ENCODE data around the gene GPSM3. TPM values are rescaled to one million over a fixed set of nuclear protein-coding genes. Genes with fewer than 3 reads are reported as not detected.

The GPSM3 gene
- total and polyA plus RNA-seq, 2 donors (not counting 3 experiments of a cell fraction or from before 2014, with no cell fraction given) = 19.5 to 21.6 TPM

DNA sequence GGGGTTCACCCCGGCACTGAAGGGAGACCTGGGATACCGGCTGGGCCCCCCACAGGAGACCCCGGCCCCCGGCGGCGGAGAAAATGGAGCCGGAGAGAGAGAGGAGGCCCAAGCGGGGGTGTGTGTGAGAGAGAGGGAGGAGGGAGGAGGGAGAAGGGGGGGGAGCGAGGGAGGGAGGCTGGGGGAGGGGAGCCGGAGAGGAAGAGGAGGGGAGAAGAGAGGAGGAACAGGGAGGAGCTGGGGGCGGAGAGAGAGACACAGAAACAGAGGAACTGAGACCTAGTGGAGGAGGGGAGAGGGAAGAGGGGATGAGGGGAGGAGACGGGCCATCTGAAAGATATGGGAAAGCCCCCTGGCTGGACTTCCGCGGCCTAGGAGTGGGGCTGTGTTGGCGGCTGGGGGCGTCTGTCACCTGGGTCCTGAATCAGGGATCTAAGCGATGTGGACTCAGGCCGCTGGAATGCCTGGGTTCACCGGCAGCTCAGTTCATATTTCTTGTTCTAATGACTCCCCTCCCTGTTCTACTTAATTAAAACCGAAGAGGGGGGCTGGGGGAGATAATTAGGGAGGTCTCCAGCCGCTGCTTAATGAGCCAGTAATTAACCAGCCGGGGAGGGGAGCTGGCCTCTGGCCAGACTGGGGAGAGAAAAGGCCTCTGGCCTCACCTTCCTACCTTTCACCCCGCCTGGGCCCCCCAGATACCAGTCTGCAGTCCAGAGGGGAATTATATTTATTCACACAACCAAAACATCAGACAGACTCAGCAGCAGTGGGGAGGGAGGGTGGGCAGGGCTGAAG is 2.2 kb downstream of the GPSM3 start, which contains the start of gene PBX2:
Gene PBX2, minus strand, starts transcription at position 149 of the 798 bp plus-strand sequence. CDS start 287 bp downstream, outside the sequence.
- peaks cover 47% of the 10 kb centered on the region for H3K4me1 ChIP-seq (ENCODE audit: control insufficient read depth, extremely low read depth, insufficient read depth, low read length)
- H3K9ac ChIP-seq (replicated peaks; ENCODE audit: extremely low read depth, insufficient read depth, low read length) = peak within 1 kb of the TSS; percentile 80
- H3K79me2 ChIP-seq (ENCODE audit: control insufficient read depth, insufficient read depth, low read length) = peaks cover 23% of the 10 kb centered on the region
- DNase-seq (ENCODE audit: low read depth, low spot score) (peak; percentile 93), FAIRE-seq (peak; percentile 92)
- no peaks in the 10 kb centered on the region for H3K9me1 ChIP-seq (replicated peaks; ENCODE audit: control insufficient read depth, extremely low read depth, insufficient read depth, low read length)
- intact Hi-C loops (cut with micrococcal nuclease) = loop anchor here (1.0 to 10.0 kb wide), 4 partner anchors 12 to 525 kb away; partner anchors contain the start of genes ATF6B, C6orf47, CSNK2B and GPANK1
- dilution Hi-C loops (cut with MboI; ENCODE audit: extremely low pct_ligation_motif_present, low sequenced_read_pairs) = no loop called here
- peak; percentile 57 for TF ChIP-seq POLR2AphosphoS5 (IDR thresholded peaks at IDR 0.05; ENCODE audit: insufficient read depth, low read depth, low read length)
- peak; percentile 53 for TF ChIP-seq POLR2A (IDR thresholded peaks at IDR 0.05; ENCODE audit: low read depth, low read length)
- TF ChIP-seq GATA2 (IDR thresholded peaks at IDR 0.05; ENCODE audit: insufficient read depth, insufficient read length, low read depth, low read length) = no peak
- no peaks in the 10 kb centered on the region for H4K20me1 ChIP-seq (replicated peaks; ENCODE audit: control insufficient read depth, extremely low read depth, insufficient read depth, low read length)
- ChIA-PET CTCF (interaction anchor here (0.6 to 1.8 kb wide), 6 partner anchors 13 to 96 kb away, joined by 3 to 6 read pairs (median 4); partner anchors contain the start of genes ATF6B and FKBPL), POLR2A (interaction anchor here (0.6 to 1.0 kb wide), 2 partner anchors 13 to 511 kb away, joined by 3 to 5 read pairs; no protein-coding TSS in a partner anchor)
- no peak within 1 kb of the TSS for H2AFZ ChIP-seq (ENCODE audit: low read depth, low read length)
- H3K27ac ChIP-seq (ENCODE audit: insufficient read depth, low read depth, low read length) = peak within 1 kb of the TSS; percentile 83
- peaks cover 0 to 16% of the 10 kb centered on the region in 2 experiments for H3K36me3 ChIP-seq (ENCODE audit: control insufficient read depth in 2 of 2, extremely low read depth in 1 of 2, insufficient read depth in 2 of 2, low read length in 2 of 2)
- peak within 1 kb of the TSS; percentile 89 for H3K4me2 ChIP-seq (ENCODE audit: insufficient read depth, low read length)
- no peaks in the 10 kb centered on the region for H3K9me3 ChIP-seq (replicated peaks; ENCODE audit: control insufficient read depth, insufficient read depth, low read length)
- no peaks in the 10 kb centered on the region for H3K27me3 ChIP-seq (ENCODE audit: control insufficient read depth in 2 of 2, insufficient read depth in 2 of 2, low read length in 2 of 2)
- H3K4me3 ChIP-seq (replicated peaks in 1 of 3; ENCODE audit: insufficient read depth in 1 of 3, low read depth in 1 of 3, low read length in 3 of 3) = peak within 1 kb of the TSS; percentile 32 to 83 (median 73)
- TSS peak; percentile 67 for BruUV-seq (replicated peaks)

DNA sequence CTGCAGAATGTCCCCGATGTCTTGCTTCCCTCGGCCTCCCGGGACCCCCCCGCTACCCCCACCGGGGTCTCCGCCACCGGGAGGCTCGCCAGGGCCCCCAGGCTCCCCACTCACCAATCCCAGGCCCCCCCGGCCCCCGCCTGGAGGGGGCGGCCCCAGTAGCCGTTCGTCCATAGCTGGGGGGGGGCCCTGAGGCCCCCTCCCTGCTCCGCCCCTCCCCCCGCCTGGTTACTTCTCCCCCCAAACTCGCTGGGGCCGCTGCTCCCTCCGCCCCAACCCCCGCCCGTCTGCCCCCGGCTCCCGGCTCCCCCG is 2.7 kb downstream of the GPSM3 start:
- dilution Hi-C loops (cut with MboI; ENCODE audit: extremely low pct_ligation_motif_present, low sequenced_read_pairs) (no loop called here), intact Hi-C loops (cut with micrococcal nuclease) (loop anchor here (1.0 to 10.0 kb wide), 4 partner anchors 11 to 525 kb away; partner anchors contain the start of genes ATF6B, C6orf47, CSNK2B and GPANK1)
- H3K4me2 ChIP-seq (ENCODE audit: insufficient read depth, low read length) = peak overlapping the region; percentile 89
- no peak for FAIRE-seq
- H3K4me1 ChIP-seq (ENCODE audit: control insufficient read depth, extremely low read depth, insufficient read depth, low read length) = peaks cover 42% of the 10 kb centered on the region
- H3K9me3 ChIP-seq (replicated peaks; ENCODE audit: control insufficient read depth, insufficient read depth, low read length) = no peaks in the 10 kb centered on the region
- H3K79me2 ChIP-seq (ENCODE audit: control insufficient read depth, insufficient read depth, low read length) = peaks cover 23% of the 10 kb centered on the region
- peak overlapping the region; percentile 32 to 83 (median 73) for H3K4me3 ChIP-seq (replicated peaks in 1 of 3; ENCODE audit: insufficient read depth in 1 of 3, low read depth in 1 of 3, low read length in 3 of 3)
- no peaks in the 10 kb centered on the region for H3K27me3 ChIP-seq (ENCODE audit: control insufficient read depth in 2 of 2, insufficient read depth in 2 of 2, low read length in 2 of 2)
- no peaks in the 10 kb centered on the region for H4K20me1 ChIP-seq (replicated peaks; ENCODE audit: control insufficient read depth, extremely low read depth, insufficient read depth, low read length)
- no TSS peak for BruUV-seq (replicated peaks)
- no peak overlapping the region for H2AFZ ChIP-seq (ENCODE audit: low read depth, low read length)
- DNase-seq (ENCODE audit: low read depth, low spot score) = no peak
- peak overlapping the region; percentile 66 for H3K9ac ChIP-seq (replicated peaks; ENCODE audit: extremely low read depth, insufficient read depth, low read length)
- TF ChIP-seq POLR2AphosphoS5 (IDR thresholded peaks at IDR 0.05; ENCODE audit: insufficient read depth, low read depth, low read length) (no peak), EZH2 (IDR thresholded peaks at IDR 0.05; ENCODE audit: borderline replicate concordance, low read depth, low read length, severe bottlenecking) (no peak), POLR2A (IDR thresholded peaks at IDR 0.05; ENCODE audit: low read depth, low read length) (no peak), JUN (IDR thresholded peaks at IDR 0.05; ENCODE audit: borderline replicate concordance, insufficient read depth, insufficient read length, low read depth) (no peak), MYC (IDR thresholded peaks at IDR 0.05; ENCODE audit: low read depth, low read length) (no peak)
- POLR2A ChIA-PET = interaction anchor here (1.0 kb wide), 1 partner anchor 12 kb away, joined by 5 read pairs; no protein-coding TSS in a partner anchor
- peaks cover 0 to 16% of the 10 kb centered on the region in 2 experiments for H3K36me3 ChIP-seq (ENCODE audit: control insufficient read depth in 2 of 2, extremely low read depth in 1 of 2, insufficient read depth in 2 of 2, low read length in 2 of 2)
- CTCF ChIA-PET = interaction anchor here (1.0 to 1.8 kb wide), 3 partner anchors 12 to 62 kb away, joined by 3 to 6 read pairs (median 3); partner anchors contain the start of genes ATF6B and FKBPL
- peak overlapping the region; percentile 51 for H3K27ac ChIP-seq (ENCODE audit: insufficient read depth, low read depth, low read length)
- H3K9me1 ChIP-seq (replicated peaks; ENCODE audit: control insufficient read depth, extremely low read depth, insufficient read depth, low read length) = no peaks in the 10 kb centered on the region
